Measurements from ENCODE around the gene UFL1. TPM values are rescaled to one million over a fixed set of nuclear protein-coding genes. Genes with fewer than 3 reads are reported as not detected.

The UFL1 gene
- total RNA-seq, 1 donor from 2014 or later: 14.4 TPM

DNA sequence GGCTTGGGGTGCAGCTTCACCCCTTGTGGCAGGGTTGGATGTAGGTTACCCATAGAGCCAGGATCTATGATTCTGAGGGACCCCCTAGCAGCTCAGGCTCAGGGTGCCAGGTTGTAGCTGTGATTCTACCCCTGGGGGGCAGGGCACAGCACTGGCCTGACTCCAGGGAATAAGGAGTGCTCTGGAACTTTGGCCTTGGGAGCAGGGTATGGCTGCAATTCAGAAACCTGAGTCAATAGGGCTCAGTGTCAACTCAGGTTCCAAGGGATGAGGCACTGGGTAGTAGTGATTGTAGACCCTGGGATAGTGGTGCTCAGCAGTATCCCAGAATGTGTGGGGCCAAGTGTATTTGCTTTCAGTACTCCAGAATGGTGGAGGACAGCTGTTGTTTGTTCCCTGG lies 49.9 kb downstream of the UFL1 start:
- ATAC-seq (peak; percentile 89), DNase-seq (ENCODE audit: low spot score) (no peak)

- no peak for ATAC-seq
Measured at GRCh38 chr6:96575359-96575758, 53.8 kb downstream of the UFL1 start.

DNA sequence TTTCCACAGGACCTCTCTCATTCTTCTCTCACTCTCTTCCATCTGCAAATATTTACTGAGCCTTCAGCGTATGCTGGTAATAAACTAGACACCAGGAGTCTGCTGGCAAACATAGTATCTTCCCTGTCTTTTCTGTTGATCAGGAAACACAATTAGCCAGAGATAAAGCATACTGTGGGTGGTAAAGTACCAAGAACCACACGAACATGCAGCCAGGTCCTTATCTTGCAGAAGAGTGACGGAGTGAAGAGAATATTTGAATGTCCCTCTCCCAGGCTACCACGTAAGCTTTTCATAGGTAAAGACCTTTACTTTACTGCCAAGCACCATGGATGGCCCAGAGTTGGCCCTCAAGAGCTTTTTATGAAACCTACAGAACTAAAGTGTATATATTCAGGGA lies 54.6 kb downstream of the UFL1 start:
- ATAC-seq: no peak

More at GRCh38 chr6:96575359-96575758, 53.8 kb downstream of the UFL1 start:
- DNase-seq (ENCODE audit: low spot score): no peak

GRCh38 chr6:96582021-96582420 lies 60.4 kb downstream of the UFL1 start:
- ATAC-seq: no peak
- no peak for DNase-seq (ENCODE audit: low spot score)

More for the DNA sequence above, 54.6 kb downstream of the UFL1 start:
- no peak for DNase-seq (ENCODE audit: low spot score)

- no peak for ATAC-seq
- no peak for DNase-seq (ENCODE audit: low spot score)
Measured at GRCh38 chr6:96582436-96582835, 60.8 kb downstream of the UFL1 start.

- DNase-seq (ENCODE audit: low spot score): no peak
- no peak for ATAC-seq
Measured at GRCh38 chr6:96604420-96604819, 82.8 kb downstream of the UFL1 start.

Other genes with a start within 250 kb of the UFL1 start
- gene FHL5, start 41.3 kb downstream of the UFL1 start, total RNA-seq: 0.23 TPM